AG04449 (cell line): ENCODE measurements around the gene MEX3A.

ENCODE experiments used
- CTCF ChIA-PET: fragments of 350-600 bp; formaldehyde crosslinking; extraction: SDS; loops from one replicate; lab custom pipeline; 2021; ENCODE audit warnings: antibody characterized with exemption; lab: Yijun Ruan, JAX
- POLR2A ChIA-PET: fragments of 400-600, 350-600 bp; formaldehyde crosslinking; extraction: SDS; loops from one replicate; lab custom pipeline; 2020; ENCODE audit warnings: antibody characterized with exemption, inconsistent platforms; lab: Yijun Ruan, JAX
- DNase-seq: peaks from one replicate; pipeline ENCODE4 v3.0.0-alpha.2; 2010; ENCODE audit warnings: low read depth, low spot score
- H3K4me3 ChIP-seq: 2 replicates; pipeline ENCODE4 v1.5.1; 2011; ENCODE audit warnings: low read depth, mild to moderate bottlenecking, control low read depth, low read length
- CTCF ChIP-seq: IDR thresholded peaks from one replicate; pipeline ENCODE4 v1.5.1; 2011; ENCODE audit warnings: mild to moderate bottlenecking, moderate library complexity, low read length, control low read depth, inconsistent platforms; ENCODE audit not compliant: insufficient read depth; ENCODE audit errors: missing control alignments

MEX3A gene

GRCh38 chr1:156053768-156054499 lies 28.3 kb downstream of the MEX3A start, which contains the start of gene UBQLN4:
TSS of gene UBQLN4 (minus strand) at chr1:156053798. CDS start at chr1:156053701, 97 bp downstream.
- CTCF ChIA-PET: interaction anchor here (0.6 to 1.4 kb wide), 5 partner anchors 11 to 76 kb away, joined by 3 to 4 read pairs (median 3); no protein-coding TSS in a partner anchor
- no peak for DNase-seq
- TF ChIP-seq CTCF: peak; percentile 77
- peak within 1 kb of the TSS; percentile 99 for H3K4me3 ChIP-seq
- POLR2A ChIA-PET: interaction anchor here (0.6 kb wide), 1 partner anchor 687 kb away, joined by 3 read pairs; the partner anchor contains the start of gene MRPL24

- CTCF ChIA-PET: interaction anchor here (0.9 to 1.4 kb wide), 6 partner anchors 10 to 172 kb away, joined by 3 to 5 read pairs (median 4); partner anchors contain the start of gene SSR2
- peak; percentile 44 for TF ChIP-seq CTCF
- H3K4me3 ChIP-seq: peak overlapping the region; percentile 76
- POLR2A ChIA-PET: no interaction called here
- DNase-seq: no peak
Observed at GRCh38 chr1:156052862-156053767, 29.1 kb downstream of the MEX3A start.

GRCh38 chr1:156051011-156051725 lies 31.1 kb downstream of the MEX3A start:
- H3K4me3 ChIP-seq: no peak overlapping the region
- POLR2A ChIA-PET: no interaction called here
- CTCF ChIA-PET: interaction anchor here (0.9 to 1.6 kb wide), 4 partner anchors 15 to 119 kb away, joined by 3 to 9 read pairs (median 4); no protein-coding TSS in a partner anchor
- TF ChIP-seq CTCF: no peak
- DNase-seq: no peak

GRCh38 chr1:156050376-156050775 lies 31.9 kb downstream of the MEX3A start:
- TF ChIP-seq CTCF: no peak
- no peak overlapping the region for H3K4me3 ChIP-seq
- ChIA-PET POLR2A (interaction anchor here (0.6 kb wide), 1 partner anchor 183 kb away, joined by 4 read pairs; no protein-coding TSS in a partner anchor), CTCF (interaction anchor here (0.6 to 1.0 kb wide), 2 partner anchors 16 to 23 kb away, joined by 3 read pairs; no protein-coding TSS in a partner anchor)
- DNase-seq: no peak

- CTCF ChIA-PET: interaction anchor here (1.2 to 1.8 kb wide), 2 partner anchors 17 to 28 kb away, joined by 4 read pairs; partner anchors contain the start of gene SSR2
- TF ChIP-seq CTCF: no peak
- H3K4me3 ChIP-seq: no peak overlapping the region
- POLR2A ChIA-PET: no interaction called here
- no peak for DNase-seq
Observed at GRCh38 chr1:156048663-156049258, 33.5 kb downstream of the MEX3A start.
